Kidney glomerular epithelial cell (primary cell): Measurements from ENCODE around the gene CXCL6.
A peak's percentile ranks its signal among the peaks of the same experiment; 100 is the strongest.

ENCODE experiments used
- DNase-seq: peaks from one replicate; lab custom pipeline; 2025; lab: John Stamatoyannopoulos, UW

CXCL6 gene

DNA sequence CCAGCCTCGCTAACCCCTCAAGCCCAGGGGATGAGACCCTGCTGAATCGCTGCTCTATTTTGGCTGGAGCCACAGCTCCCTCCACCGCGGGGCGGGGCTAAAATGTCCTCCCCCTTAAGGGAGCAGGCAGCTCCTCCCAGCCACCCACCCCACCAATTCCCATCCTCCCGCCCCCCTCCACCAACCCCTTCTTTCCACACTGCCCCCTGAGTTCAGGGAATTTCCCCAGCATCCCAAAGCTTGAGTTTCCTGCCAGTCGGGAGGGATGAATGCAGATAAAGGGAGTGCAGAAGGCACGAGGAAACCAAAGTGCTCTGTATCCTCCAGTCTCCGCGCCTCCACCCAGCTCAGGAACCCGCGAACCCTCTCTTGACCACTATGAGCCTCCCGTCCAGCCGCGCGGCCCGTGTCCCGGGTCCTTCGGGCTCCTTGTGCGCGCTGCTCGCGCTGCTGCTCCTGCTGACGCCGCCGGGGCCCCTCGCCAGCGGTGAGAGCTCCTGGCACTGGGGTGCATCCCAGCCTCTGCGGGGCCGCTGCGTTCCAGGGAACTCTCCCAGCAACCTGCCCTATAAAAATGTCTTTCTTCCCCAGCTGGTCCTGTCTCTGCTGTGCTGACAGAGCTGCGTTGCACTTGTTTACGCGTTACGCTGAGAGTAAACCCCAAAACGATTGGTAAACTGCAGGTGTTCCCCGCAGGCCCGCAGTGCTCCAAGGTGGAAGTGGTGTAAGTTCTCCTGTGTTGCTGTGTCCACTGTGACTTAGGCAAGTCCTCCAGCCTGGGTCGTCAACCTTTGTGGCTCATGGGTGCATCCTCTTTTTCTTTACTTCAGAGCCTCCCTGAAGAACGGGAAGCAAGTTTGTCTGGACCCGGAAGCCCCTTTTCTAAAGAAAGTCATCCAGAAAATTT is at the start of gene CXCL6:
CXCL6 (plus strand) TSS at position 306 of the 907 bp plus-strand sequence; CDS start at position 379, 73 bp downstream.
- DNase-seq = no peak

DNA sequence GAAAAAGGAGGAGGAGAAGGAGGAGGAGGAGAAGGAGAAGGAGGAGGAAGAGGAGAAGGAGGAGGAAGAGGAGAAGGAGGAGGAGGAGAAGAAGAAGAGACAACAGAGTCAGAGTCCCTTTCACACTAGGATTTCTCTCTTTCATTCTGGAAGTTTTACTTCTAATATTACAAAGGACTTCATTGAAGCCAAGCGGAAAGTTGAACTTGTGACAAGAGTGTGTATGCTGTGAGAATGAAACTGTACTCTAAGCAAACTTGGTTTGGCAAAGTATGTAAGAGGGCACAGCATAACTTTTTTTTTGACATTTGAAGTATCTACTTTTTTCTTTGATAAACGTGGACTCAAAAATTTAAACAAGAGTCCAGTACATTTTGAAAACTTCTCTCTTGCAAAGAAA is 48.1 kb upstream of the CXCL6 start:
- no peak for DNase-seq

DNA sequence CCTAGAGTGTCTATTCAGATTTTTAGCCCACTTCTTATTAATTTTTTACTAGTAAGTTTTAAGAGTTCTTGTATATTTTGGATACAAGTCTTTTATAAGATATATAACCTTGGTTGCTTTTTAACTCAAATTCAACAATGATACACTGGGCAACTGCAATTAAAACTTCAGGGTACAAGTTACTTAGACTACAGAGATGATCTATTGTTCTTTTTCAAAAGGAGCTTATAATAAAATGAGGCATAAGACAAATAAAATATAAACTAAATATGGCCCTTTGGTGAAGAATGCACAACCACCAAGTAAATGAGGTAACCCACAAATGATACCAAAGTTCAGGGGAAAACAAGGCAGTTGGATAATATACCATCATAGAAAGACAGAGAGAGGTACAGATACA is 37.6 kb upstream of the CXCL6 start:
- no peak for DNase-seq

DNA sequence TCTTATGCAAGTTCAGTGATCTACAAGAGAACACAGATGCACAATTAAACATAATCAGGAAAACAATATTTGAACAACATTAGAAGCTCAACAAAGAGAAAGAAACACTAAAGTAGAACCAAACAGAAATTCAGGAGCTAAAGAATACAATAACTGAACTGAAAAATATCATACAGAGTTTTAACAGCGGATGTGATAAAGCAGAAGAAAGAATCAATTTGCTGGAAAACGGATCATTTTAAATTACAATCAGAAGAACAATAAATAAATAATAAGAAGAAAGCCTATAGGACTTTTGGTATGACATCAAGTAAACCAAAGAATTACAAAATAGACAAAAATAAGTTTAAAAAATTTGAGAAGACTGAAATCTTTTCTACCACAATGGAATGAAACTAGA is 36.3 kb upstream of the CXCL6 start:
- DNase-seq = no peak

DNA sequence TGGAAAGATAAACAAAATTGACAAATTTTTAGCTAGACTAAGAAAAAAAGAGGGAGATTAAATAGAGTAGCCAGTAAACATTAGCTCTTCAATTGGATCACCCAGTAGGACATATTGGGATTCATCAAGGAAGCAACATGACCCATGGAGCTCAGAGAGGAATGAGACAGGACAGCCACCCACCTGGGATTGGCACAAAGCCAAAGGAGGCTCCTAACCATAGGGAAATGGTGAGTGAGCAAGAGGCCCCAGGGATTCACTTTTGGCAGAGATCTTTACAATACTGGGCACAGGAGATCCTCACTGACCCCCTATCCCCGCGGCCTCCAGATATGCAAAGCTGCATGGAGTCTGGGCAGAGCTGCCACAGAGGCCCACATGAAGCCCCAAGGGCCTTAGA is 34.8 kb upstream of the CXCL6 start:
- no peak for DNase-seq

DNA sequence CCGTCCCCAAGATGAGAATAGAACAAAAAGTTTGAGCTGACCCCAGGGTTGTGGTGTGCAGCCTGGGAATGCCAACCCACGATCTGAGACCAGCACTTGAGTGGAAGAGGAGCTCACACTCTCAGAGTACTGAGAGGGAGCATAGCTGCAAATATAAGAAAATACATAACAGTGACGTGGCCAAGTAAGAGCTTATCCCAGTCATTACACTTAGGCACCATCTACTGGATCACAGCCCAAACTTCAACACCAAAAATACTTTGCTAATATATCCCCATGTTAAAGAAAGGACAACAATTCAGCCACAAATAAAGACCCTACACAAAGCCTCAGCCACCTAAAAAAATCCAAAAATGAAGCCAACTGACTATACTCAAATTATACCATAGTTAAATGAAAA is 33.3 kb upstream of the CXCL6 start:
- no peak for DNase-seq

DNA sequence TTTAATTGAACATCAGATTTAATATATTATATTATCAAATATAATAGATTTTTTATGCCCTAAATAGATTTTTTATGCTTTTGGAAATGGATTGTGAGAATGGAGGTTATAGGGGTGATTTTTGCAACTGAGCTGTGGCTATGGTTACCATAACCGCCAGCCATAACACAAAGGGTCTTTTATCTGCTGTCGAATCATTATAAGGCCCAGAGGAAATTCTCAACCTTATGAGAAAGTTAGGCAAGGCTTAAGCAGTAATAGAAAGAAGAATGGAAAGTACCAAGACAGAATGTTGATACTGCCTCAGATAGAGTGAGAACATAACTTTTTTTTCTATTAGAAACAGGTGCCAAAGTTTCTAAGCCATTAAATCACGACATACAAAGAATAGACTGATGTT is 26.3 kb upstream of the CXCL6 start:
- no peak for DNase-seq

DNA sequence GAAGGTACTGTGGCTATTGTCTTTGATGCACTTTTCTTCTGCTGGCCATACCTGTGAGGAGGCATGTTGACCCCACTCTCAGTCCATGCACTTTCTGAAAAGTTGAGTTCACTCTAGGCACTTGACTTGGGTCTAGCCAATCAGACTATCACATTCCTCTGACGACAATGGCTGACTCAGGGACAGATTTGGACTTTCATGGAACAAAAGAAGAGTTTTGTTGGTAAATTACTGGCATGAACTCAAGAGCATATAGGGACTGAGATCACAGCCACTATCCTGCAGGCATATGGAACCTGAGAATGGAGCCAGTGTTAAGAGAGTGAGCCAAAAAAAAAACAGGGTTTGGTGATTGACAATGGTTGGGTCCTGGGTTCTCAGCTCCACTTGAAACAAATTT is 24.6 kb upstream of the CXCL6 start:
- no peak for DNase-seq

DNA sequence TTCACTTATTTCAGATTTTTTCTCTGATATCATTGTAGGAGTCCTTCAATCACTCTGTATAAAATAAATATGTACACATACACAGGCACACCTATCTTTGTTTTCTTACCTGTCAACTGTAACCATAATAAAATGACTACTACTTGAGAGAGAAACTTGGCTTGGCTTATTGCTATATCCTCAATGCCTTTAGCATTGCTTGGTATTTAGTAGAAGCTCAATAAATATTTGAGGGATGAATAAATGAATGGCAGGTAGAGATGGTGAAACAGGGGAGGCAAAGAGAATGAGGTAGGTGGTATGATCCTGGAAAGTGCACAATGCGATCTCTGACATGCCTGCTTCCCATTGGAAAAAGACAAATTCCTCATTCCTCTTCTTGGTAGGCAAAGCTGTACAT is 21.8 kb upstream of the CXCL6 start:
- DNase-seq = no peak

DNA sequence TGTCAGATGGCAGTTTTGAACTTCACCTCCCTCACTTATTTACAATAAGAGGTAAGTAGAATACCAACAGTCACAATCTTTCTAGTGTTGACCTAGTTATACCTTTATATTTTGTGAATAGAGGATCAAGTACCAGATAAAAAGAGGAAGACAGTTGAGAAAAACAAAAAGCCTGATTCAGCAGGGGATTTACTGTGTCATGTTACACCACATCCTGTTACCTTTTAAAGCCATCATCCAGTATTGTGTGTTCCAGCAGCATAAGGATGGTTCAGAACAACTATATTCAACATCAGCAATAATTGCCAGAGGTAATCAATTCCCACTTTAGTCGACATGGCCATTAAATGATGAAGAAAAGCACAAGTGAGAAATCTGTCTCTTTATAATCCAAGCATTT is 21.3 kb upstream of the CXCL6 start:
- DNase-seq = no peak

DNA sequence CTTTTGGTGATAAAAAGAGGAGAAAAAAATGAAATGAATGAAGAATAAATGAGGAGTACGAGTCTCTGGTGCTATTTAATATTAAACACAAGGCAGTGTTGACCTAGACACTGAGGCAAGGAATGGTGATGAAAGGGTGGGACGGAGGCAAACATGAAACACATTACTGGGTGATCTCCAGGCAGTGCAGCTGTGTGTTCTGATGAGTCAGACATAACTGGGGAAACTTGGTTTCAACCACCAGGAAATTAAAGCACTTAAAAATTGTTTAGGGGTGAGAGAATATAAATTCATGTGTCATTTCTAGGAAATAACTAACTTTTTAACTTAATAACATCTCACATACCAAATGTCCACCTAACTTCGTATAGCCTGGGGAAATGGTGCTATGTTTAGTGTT is 19.7 kb upstream of the CXCL6 start:
- DNase-seq = peak; percentile 62

DNA sequence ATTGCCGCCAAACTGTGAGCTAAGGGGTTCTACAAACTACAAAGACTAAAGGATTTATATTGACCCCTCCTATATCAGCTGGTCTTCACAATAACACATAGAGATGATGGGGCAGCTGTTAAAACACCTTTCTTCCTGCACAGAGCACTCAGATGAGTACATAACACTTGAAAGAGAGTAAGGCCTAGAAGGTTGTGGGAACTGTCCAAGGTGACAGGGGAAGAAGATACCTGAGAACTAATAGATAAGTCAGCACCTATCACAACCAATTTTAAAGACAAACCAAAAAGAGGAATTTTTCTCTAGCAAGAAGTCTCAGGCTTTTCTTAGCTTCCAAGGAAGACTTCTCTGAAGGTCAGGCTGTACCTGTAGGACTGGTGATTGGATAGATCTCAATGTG is 19.1 kb upstream of the CXCL6 start:
- DNase-seq = no peak

DNA sequence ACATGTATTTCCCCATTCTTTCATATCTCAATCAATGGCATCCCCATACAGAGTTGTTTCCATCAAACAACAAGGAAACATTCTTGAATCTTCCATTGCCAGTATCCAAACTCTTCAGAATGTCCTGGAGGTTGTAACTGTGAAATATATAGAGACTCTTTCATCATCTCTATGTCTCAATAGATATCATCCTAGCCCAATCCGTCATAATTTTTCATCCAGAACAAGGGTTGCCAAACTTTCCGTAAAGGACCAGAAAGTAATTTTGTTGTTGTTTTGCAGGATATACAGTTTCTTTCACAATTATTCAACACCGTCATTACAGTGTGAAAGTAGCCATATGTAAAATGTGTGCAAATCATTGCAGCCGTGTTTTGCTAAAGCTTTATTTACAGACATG is 15.2 kb upstream of the CXCL6 start:
- DNase-seq = no peak

DNA sequence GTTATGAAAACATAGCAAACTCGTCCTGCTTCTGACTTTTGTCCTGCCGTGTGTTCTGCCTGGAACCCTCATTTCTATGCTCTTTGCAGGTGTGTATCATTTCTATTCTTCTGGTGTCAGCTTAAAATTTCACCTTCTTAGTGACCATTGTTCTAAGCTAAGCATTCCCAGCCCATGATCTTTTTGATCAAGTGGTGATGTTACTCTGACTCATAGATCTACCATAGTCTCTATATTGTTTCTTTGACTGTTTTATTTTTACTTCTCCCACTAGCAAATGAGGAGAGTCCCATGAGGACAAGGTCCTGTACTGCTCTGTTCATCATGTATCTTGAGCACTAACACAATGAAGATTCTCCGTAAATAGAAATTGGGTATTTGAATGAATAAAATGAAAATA is 14.1 kb upstream of the CXCL6 start:
- peak; percentile 23 for DNase-seq

DNA sequence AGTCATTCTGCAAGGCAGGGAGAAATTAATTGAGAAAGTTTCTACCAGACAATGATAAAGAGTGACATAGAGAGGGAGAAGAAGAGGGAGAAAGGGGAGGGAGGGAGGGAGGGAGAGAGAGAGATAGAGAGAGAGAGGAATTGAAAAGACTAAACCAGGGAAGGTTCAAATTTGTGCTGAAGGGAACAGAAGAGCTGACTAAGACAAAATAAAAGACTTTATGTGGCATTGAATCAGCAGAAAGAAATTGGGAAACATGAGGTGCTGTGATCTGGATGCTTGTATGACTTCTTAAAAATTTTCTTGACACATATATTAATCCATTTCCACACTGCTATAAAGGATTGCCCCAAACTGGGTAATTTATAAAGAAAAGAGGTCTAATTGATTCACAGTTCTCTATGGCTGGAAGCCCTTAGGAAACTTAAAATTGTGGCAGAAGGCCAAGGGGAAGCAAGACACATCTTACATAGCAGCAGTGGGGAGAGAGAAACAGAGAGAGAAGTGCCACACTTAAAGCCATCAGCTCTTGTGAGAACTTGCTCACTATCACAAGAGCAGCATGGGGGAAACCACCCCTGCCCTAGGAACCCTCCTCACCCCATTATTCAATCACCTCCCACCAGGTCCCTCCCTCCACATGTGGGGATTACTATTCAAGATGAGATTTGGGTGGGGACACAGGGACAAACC is 13.5 kb upstream of the CXCL6 start:
- no peak for DNase-seq

DNA sequence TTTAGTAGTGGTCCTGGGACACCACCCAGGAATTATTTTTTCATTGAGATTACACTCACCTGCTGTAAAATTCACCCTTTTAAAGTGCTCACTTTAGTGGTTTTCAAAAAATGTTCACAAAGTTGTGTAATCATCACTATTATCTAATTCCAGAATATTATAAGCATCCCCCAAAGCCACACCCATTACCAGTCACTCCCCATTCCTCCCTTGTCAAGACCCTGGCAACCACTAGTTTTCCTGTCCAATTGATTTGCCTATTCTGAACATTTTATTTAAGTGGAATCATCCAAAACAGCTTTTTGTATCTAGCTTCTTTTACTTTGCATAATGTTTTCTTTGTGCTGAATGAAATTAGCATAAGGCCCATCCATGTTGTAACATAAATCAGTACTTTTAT is 12.7 kb upstream of the CXCL6 start:
- DNase-seq = no peak

DNA sequence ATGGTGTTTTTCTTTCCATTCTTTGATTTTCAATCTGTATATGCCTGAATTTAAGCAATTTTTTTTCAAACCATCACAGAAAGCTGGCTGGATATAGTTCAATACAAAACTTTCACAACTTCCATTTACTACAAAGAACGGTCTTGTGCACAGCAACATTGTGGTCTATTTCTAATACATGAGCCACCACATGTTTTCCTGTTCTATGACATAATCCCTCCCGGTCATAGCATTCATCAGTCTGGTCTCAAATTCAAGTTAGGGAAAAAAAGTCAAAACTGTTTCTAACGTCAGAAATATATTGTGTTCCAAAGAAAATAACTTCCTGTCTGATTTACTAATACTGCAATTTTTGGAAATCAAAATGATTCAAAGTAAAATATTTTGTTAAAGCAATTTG is 7.5 kb upstream of the CXCL6 start:
- DNase-seq = no peak

DNA sequence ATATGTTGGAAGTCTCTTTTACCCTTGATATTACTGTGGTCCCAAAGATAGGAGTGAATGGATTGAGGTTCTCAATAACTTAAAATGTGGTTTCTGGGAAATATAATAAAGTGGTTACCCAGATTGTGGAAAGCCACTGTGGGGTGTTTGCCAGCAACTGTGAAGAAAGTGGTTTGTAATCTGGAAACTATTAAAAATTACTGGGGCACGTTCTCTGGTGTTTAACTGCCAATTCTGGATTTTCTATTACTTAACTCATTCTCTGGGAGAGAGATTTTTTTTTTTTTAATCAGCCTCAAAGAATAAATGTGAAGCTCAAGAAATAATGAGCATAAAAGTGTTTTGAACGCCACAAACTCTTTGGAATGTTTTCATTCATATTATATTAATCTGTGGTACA is 4.9 kb upstream of the CXCL6 start:
- no peak for DNase-seq

DNA sequence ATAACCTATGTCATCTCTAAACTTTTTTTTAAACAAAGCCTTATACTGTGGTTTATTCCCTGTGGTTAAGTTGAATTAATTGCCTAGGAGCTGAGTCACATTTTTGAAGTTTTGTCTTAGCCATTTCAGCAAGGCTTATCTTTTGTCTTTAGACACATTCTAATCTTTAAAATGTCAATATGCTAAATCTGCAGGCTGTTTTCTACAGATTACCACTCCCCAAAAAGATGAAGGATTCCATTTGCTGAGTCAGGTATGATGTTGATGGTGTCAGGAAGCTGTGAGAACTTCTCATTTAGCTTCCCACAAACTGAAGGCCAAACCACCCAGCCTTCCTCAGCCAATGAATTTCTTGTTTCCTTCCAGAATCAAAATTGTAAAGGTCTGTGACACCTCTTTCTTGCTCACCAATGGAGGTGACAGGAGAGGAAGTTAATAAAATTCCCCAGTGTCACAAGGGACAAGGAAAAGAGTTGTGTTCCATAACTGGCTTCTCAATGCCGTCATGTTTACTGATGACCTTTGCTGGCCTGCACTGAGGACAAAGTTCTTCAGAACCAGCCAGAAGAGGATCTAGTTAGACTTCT is 3.7 kb upstream of the CXCL6 start:
- no peak for DNase-seq

DNA sequence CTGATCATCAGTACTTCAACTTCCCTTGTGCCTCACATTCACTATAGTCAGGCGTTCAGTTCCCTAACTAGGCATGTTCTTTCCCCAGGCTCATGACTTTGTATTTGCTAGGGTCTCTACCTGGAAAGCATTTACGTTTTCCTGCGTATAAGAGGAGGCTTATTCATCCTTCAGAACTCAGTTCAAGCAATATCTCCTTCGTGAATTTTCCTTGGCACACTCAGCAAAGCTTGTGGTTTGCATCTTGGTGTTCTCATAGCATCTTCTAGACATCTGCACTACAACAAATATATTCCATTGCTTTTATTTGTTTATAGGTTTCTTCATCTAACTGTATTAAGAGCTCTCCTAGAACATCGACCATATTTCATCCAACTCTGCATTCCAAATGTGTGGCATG is 2.6 kb downstream of the CXCL6 start:
- no peak for DNase-seq

DNA sequence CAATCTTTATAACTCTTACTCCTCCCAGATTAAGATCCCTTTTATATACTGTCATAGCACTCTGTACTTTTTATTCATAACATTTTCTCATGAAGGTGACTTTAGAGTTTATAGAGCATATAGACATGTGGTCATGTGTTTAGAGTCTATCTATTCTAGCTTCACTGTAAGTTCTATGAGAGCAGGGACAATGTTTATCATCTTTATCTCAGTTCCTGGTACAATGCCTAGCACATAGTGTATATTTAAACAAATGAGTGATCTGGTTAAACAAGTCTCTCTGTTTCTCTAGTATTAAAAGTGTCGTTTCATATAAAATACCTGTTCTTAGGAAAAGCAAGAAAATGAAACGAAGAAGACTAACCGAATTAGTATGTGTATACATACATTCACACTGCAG is 3.2 kb downstream of the CXCL6 start:
- no peak for DNase-seq

DNA sequence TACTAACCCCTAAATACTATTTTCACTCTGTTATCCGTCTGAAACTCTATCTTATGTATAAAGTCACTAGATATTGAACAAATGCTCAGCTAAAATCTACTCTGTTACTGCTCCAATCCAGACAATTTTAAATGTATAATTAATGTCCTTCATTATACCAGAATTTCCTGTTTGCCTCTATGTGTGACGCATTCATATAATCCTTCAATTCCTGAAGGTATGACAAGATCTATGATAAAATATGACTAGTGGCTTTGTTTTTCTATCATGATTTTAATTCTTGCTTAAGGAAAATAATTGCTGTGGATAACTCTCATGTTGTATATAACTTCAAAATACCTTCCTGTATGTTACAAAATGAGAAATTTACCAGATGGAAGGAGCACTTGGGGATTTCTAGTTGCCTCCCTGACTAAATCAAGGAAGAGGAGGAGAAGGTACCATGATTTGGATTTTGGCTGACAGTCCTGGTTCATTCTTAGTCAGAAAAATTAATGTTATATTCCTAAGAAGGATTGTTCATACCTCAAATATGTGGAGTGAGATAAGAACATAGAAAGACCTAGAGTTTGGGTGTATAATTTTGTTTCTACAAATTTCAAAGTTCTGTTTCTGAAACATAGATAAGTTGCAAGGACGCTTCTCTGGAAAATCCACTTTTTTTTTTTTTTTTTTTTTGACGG is 4.9 kb downstream of the CXCL6 start:
- DNase-seq = no peak

DNA sequence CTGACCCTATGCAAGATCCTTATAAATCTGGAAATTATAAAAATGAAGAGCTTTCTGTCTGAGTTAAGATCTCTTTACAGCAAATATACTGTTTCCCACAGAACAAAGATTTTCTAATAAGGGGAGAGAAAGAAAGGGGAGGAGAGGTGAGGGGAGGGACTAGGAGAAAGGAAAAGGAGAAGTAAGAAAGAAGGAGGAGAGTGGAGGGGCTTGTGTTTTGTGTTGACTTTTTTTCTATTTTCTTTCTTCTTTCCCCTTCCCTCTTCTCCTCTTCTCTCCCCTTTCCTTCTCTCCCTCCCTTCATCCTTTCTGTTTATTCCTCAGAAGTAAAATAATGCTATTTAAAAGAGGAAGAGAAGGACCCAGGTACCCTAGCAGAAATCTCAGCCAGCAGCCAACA is 6.2 kb downstream of the CXCL6 start:
- DNase-seq = no peak
